Stimulated activated CD4-positive, alpha-beta T cell treated with anti-CD3 and anti-CD28 coated beads, Interleukin-4, amount 100 ng/mL, for 24 hours (primary cell): Measurements from ENCODE around the gene SSX4B.
"Not testable (repeated sequence)": the region's sequence is repeated elsewhere in the genome, so short reads cannot be mapped to it uniquely, and the experiment has no call there.

ENCODE experiments used
- DNase-seq: peaks from one replicate; pipeline ENCODE4 v3.0.0-alpha.2; 2020

SSX4B gene, protein sequence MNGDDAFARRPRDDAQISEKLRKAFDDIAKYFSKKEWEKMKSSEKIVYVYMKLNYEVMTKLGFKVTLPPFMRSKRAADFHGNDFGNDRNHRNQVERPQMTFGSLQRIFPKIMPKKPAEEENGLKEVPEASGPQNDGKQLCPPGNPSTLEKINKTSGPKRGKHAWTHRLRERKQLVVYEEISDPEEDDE

DNA sequence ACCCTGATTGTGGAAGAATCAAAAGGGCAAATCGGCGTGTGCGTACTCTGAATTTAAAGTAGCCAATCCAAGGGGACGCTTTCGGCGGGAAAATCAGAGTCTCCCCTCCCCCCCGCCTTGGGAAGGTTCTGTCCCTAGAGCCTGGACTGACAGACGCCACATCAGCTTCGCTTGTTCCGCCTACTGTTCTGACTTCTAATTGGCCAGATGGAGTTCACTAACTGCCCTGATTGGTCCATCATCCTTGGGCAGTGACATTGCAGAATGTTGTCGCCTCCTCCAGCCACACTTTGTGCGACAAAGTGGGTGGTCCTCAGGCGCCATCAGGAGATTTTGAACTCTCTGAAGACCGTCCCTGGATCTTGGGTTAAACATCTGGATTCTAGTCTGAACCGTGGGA is at the start of gene SSX4B:
TSS of gene SSX4B (minus strand) at position 101 of the 400 bp plus-strand sequence. CDS start 588 bp downstream, outside the sequence.
- DNase-seq = not testable (repeated sequence)

DNA sequence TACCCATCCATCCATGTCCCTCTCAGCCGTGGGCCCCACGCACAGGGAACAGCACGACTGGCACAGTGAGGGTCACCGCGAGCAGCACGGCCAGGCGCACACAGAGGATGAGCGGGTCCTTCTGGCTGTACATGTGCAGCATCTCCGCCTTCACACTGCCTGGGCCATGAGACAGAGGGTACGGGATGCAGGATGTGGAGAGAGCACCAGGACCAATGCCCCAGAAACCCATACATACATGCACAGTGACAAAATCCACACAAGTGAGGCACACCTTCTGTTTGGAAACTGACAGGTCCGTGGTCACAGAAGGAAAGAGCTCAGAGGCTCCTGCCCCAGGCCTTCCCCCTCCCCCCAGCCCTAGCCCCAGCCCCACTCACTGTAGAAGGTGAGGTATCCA is 48.8 kb upstream of the SSX4B start:
- DNase-seq = no peak

DNA sequence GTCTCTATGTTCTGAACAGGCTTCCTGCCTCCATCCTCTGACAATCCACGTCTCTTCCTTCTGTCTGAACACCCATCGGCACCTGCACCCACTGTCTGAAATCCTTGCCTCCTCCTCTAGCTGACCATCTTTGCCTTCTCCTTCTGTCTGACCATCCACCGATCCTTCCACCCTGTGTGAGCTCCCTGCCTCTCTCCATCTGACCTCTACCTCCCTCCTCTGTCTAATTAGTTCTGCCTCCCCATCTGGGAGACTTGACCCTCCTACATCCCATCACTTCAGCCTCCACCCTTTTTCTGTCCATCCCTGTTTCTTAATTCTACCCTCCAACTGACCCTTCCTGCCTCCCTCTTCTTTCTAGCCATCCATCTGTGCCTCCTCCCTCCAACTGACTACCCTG is 48.3 kb upstream of the SSX4B start:
- no peak for DNase-seq

DNA sequence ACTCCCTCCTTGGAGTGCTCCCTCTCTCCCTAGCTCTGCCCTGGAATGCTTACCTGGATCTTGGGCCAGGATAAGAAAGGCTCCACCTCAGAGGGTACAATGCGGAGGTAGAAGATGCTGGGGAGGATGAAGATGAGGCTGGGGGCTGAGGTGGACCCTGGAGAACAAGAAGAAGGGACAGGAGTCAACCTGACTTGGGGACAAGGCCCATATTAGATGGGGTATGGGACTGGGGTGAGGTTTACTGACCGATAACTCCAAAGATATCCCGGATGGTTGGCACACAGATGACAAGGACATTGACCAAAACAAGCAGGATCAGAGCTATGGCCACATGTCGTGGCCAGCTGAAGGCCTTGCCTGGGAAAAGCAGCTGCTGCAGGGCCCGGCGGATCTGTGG is 47.7 kb upstream of the SSX4B start:
- DNase-seq = no peak

DNA sequence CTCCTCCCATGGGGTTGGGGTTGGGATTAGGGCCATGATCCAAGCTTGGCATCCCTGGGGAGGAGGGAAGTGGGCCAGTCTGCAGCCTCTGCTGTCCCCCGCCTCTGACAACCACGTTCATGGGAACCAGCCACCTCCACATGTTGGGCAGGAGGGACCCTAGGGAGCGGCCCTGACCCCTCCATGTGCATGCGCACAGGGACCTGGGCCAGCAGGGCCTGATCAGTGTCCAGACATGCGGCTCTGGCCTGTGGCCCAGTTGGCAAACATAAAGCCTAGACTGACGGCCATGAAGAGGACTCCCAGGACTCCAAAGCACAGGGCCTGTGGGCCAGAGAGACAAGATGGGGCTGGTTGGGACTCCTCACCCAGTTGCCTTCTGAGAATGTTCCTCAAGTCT is 47.0 kb upstream of the SSX4B start:
- DNase-seq = no peak

DNA sequence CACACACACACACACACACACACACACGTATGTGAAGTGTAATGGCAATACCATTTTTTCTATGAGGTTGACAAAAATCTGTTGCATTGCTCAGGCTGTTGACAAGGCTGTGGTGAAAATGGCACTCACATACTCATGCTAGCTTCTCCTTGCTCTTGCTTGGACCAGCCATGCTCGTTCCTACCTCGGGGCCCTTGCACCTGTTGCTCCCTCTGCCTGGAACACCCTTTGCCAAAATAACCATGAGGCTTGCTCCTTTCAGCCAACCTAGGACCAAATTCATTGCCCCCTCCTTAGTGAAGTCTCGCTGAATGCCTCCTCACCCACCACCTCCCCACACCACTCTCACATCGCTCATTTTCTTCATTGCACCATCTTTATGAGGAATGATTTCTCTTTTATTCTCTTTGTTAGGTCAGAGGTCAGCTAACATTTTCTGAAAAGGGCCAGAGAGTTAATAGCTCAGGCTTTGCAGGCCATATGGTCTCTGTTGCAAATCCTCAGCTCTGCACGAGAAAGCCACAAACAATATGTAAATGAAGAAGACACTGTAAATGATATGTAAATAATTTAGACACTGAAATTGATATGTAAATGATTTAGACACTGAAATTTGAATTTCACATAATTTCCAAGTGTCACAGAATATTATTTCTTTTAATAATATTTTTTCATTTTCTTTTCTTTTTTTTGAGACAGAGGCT is 45.0 kb upstream of the SSX4B start:
- DNase-seq = no peak

DNA sequence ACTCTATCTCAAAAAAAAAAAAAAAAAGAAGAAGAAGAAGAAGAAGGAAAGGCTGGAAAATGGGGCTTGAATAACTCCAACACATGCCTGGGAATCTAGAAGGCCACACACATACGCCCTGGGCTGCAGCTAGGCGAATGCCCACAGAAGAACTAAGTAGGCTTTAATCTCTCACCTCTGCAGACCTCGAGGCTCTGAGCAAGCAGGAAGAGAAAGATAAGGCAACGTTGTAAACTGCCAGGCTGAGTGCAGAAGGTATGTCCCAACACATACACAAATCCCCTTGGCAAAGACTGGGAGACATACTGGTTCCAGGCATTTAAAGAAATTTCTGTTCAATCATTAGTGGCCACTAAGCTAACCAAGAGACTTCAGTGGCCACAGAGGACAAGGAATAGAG is 39.9 kb upstream of the SSX4B start:
- DNase-seq = no peak

DNA sequence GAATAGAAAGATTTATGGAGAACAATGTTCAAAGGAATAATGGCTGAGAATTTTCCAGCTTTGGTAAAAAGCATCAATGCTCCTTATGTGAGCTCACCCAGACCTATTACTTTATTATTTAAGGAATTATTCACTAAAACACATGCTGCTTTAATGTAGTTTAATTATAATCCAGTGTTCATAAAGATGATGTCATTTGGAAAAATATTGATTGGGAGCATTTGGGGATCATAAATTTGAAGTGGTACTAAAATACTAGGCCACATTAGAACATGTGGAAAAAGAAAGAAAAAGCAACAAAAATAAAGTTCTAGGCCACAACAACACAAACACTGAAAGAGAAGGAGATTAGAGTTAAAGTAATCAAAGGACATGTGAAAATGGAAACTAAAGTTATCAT is 38.3 kb upstream of the SSX4B start:
- DNase-seq = no peak

DNA sequence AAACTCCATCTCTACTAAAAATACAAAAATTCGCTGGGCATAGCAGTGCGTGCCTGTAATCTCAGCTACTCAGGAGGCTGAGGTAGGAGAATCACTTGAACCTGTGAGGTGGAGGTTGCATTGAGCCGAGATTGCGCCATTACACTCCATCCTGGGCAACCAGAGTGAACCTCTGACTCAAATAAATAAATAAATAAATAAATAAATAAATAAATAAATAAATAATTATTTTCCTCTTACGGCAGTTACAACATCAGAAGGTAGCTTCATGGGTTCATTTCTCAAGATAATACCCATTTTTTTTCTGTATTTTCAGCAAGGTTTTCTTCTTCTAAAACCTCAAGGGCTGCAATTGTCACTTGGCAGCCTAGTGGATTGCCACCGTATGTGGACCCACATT is 35.4 kb upstream of the SSX4B start:
- DNase-seq = not testable (repeated sequence)

DNA sequence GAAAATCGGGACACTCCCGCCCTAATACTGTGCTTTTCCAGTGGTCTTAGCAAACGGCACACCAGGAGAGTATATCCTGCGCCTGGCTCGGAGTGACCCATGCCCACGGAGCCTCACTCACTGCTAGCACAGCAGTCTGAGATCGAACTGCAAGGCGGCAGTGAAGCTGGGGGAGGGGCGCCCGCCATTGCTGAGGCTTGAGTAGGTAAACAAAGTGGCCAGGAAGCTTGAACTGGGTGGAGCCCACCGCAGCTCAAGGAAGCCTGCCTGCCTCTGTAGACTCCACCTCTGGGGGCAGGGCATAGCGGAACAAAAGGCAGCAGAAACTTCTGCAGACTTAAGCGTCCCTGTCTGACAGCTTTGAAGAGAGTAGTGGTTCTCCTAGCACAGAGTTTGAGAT is 22.0 kb upstream of the SSX4B start:
- not testable (repeated sequence) for DNase-seq

DNA sequence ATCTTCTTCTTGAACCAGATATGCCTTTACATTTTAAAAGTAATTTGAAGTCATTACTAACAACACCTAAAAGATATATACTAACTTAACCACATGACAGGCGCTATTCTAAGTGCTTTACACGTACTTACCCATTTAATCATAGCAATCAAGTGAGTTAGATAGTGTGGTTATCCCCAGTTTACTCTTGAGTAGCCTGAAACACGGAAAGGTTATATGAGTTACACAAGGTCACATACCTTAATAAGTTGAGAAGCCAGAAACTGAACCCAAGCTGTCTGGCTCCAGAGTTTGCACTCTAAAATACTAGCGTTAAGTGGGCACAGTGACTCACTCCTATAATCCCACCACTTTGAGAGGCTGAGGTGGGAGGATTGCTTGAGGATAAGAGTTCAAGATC is 18.4 kb upstream of the SSX4B start:
- not testable (repeated sequence) for DNase-seq

DNA sequence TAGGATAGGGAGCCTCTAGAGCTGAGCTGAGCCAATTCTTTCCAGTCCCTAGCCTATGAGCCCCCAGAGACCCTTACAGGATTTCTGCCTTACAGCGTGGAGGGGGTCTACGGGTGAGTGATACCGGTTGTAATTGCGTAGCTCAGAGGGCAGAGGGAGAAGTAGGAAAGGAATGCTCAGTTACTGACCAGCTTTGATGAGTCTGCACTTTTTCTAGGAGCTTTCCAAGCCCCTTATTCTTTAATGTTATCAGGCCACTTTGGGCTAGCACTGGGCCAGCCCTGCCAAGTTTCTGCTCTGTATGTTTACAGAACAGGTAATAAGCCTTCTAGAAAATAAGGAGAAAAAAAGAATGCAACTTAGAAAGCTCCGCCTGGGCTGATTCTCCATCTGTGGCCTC is 17.8 kb upstream of the SSX4B start:
- not testable (repeated sequence) for DNase-seq

DNA sequence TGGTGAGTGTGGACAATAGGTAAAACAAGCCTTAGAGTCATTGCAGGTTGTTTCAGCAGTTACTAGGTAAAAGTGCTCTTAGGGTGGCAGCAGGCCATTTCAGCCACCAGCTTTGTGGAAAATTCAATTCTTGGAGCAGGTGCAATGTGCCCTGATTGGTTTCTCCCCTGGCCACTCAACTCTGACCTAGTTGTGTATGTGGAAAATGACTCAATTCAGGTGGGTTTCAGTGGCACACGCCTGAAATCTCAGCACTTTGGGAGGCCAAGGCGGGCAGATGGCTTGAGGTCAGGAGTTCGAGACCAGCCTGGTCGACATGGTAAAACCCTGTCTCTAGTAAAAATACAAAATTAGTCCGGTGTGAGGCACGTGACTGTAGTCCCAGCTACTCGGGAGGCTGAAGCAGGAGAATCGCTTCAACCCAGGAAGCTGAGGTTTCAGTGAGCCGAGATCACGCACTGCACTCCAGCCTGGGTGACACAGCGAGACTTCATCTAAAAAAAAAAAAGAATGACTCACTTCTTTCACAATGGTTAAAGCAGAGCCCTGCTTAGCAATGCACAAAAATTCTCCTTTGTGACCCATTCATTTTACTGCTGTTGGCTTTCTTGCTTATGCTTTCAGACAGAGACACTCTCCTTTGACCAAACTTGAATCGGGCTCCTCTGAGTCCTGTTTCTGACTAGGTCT is 15.4 kb upstream of the SSX4B start:
- DNase-seq = not testable (repeated sequence)

DNA sequence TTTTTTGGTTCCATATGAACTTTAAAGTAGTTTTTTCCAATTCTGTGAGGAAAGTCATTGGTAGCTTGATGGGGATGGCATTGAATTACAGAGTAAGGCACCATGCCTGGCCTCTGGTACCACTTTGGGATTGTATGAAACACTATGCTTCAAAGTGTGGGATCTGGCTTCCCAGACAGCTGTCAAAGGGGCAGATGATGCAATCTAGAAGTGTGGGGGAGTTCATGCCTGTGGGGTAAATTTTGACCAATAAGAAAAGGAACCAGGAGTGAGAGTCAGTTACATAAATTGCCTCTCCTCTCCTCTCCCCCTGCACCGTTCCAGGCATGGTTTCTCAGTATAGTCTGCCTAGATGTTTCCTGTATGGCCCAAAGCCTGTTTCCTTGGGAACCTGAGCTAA is 13.9 kb downstream of the SSX4B start:
- DNase-seq = not testable (repeated sequence)

DNA sequence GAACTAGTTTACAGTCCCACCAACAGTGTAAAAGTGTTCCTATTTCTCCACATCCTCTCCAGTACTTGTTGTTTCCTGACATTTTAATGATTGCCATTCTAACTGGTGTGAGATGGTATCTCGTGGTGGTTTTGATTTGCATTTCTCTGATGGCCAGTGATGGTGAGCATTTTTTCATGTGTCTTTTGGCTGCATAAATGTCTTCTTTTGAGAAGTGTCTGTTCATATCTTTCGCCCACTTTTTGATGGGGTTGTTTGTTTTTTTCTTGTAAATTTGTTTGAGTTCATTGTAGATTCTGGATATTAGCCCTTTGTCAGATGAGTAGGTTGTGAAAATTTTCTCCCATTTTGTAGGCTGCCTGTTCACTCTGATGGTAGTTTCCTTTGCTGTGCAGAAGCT is 14.8 kb downstream of the SSX4B start:
- not testable (repeated sequence) for DNase-seq

DNA sequence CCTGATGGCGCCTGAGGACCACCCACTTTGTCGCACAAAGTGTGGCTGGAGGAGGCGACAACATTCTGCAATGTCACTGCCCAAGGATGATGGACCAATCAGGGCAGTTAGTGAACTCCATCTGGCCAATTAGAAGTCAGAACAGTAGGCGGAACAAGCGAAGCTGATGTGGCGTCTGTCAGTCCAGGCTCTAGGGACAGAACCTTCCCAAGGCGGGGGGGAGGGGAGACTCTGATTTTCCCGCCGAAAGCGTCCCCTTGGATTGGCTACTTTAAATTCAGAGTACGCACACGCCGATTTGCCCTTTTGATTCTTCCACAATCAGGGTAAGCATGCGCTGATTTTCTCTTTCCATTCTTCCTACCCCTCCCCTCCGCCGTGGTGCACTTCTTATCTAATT is 28.5 kb downstream of the SSX4B start, which contains the start of gene SSX4:
TSS of gene SSX4 (plus strand) at position 301 of the 400 bp plus-strand sequence. CDS start 515 bp downstream, outside the sequence.
- not testable (repeated sequence) for DNase-seq

DNA sequence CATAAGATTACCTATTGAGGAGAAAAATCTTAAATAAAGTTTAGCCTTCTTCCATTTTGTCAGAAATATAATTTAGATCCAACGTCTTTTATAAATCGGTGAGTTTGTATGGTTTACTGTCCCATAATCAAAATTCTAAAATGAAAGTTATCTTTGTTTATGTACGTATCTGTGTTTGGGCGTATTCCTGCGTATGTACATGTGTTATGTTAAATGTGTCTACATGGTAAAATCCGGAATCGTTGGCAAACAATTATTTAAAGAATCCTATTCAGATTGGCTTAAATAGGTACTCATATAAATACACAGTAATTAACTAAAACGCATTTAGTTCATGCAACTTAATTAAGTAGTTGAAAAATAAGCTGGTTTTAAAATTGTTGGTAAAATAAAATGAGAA is 41.4 kb downstream of the SSX4B start:
- DNase-seq = not testable (repeated sequence)

DNA sequence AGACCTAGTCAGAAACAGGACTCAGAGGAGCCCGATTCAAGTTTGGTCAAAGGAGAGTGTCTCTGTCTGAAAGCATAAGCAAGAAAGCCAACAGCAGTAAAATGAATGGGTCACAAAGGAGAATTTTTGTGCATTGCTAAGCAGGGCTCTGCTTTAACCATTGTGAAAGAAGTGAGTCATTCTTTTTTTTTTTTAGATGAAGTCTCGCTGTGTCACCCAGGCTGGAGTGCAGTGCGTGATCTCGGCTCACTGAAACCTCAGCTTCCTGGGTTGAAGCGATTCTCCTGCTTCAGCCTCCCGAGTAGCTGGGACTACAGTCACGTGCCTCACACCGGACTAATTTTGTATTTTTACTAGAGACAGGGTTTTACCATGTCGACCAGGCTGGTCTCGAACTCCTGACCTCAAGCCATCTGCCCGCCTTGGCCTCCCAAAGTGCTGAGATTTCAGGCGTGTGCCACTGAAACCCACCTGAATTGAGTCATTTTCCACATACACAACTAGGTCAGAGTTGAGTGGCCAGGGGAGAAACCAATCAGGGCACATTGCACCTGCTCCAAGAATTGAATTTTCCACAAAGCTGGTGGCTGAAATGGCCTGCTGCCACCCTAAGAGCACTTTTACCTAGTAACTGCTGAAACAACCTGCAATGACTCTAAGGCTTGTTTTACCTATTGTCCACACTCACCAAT is 43.9 kb downstream of the SSX4B start:
- not testable (repeated sequence) for DNase-seq

DNA sequence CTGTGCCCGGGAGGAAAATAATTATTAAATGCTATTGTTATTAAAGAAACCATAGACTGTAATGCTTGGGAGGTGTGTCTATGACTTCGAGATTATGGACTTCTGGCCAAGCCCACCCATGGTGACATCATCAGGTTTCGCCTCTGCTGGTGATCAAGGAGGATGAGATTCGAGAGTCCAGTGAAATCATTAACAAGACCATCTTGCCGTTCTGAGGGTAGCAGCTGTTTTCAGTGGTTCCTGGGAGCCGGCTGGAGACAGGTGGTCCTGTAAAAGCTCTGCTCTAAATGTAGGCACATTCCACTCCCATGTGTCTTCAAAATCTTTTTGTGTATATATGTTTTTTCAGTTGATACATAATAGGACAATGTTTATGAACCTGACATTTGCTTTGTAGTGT is 52.5 kb downstream of the SSX4B start:
- not testable (repeated sequence) for DNase-seq

DNA sequence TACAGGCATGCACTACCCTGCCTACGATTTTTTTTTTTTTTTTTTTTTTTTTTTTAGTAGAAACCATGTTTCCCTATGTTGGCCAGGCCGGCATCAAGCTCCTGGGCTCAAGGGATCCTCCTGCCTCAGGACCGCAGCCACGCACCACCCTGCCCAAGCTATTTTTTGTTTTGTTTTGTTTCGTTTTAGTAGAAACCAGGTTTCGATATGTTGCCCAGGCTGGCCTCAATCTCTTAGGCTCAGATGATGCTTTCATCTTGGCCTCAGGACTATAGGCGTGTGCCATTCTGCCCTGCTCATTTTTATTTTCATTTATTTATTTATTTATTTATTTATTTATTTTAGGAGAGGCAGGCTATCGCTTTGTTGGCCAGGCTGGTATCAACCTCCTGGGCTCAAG is 54.1 kb downstream of the SSX4B start:
- DNase-seq = no peak

DNA sequence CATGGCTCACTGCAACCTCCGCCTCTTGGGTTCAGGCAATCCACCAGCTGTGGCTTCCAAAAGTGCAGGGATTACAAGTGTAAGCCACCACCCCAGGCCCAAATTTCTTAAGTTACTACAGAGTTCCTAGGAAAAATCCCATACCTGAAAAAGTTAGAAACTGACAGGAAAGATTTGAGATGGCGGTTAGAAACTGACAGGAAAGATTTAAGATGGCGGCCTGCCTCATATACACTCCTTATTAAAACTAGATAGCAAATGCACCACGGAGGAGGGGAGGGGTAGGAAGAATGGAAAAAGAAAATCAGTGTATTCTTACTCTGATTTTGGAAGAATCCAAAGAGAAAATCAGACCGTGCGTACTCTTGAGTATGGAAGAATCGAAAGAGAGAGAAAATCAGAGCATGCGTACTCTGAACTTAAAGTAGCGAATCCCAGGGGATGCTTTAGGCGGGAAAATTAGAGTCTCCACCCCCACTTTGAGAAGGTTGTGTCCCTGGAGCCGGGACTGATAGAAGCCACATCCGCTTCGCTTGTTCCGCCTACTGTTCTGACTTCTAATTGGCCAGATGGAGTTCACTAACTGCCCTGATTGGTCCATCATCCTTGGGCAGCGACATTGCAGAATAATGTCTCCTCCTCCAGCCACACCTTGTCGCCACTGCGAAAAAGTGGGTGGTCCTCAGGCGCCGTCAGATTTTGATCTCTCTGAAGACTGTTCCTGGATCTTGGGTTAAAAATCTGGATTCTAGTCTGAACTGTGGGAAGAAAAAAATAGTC is 55.3 kb downstream of the SSX4B start, which contains the start of gene SSX3:
TSS of gene SSX3 (minus strand) at position 389 of the 780 bp plus-strand sequence. CDS start 1,454 bp downstream, outside the sequence.
- DNase-seq = not testable (repeated sequence)
